Activated naive CD4-positive, alpha-beta T cell treated with anti-CD3 and anti-CD28 coated beads, Interleukin-2, amount 50 U/mL, for 24 hours (primary cell): ENCODE results near the gene FARS2.
A peak's percentile ranks its signal among the peaks of the same experiment; 100 is the strongest.
"Not testable (repeated sequence)": the region's sequence is repeated elsewhere in the genome, so short reads cannot be mapped to it uniquely, and the experiment has no call there.

Experiments used
- H3K27ac Mint-ChIP-seq: one replicate; pipeline ENCODE4 v1.8.0; 2021; ENCODE audit warnings: mild to moderate bottlenecking, mixed read lengths
- H3K27me3 Mint-ChIP-seq: one replicate; pipeline ENCODE4 v1.8.0; 2021; ENCODE audit warnings: mixed read lengths
- H3K36me3 Mint-ChIP-seq: one replicate; pipeline ENCODE4 v1.8.0; 2021; ENCODE audit warnings: mixed read lengths
- H3K4me1 Mint-ChIP-seq: one replicate; pipeline ENCODE4 v1.8.0; 2021; ENCODE audit warnings: mixed read lengths
- H3K4me3 Mint-ChIP-seq: one replicate; pipeline ENCODE4 v1.8.0; 2021; ENCODE audit warnings: mild to moderate bottlenecking, mixed read lengths
- H3K9me3 Mint-ChIP-seq: one replicate; pipeline ENCODE4 v1.8.0; 2021; ENCODE audit warnings: mixed read lengths

Gene FARS2

DNA sequence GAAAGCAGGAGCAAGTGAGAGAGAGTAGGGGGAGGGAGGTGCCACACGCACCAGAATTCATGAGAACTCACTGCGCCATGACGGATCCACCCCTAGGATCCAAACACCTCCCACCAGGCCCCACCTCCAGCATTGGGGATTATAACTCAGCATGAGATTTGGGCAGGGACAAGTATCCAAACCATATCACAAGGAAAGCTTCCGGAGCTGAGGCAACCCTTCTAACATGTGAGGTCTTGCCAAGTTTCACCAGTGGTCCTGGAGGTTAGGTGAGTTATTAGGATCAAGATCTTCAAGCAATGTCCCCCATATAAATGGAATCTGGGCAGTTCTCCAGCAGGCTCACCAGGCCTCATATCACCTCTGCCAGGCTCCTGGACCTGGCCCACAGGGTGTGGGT lies 437.0 kb downstream of the FARS2 start:
- Mint-ChIP-seq H3K4me1 (peaks cover 28% of the 10 kb centered on the region), H3K36me3 (peaks cover 9% of the 10 kb centered on the region), H3K9me3 (no peaks in the 10 kb centered on the region), H3K27me3 (no peaks in the 10 kb centered on the region), H3K4me3 (no peak overlapping the region), H3K27ac (no peak overlapping the region)

DNA sequence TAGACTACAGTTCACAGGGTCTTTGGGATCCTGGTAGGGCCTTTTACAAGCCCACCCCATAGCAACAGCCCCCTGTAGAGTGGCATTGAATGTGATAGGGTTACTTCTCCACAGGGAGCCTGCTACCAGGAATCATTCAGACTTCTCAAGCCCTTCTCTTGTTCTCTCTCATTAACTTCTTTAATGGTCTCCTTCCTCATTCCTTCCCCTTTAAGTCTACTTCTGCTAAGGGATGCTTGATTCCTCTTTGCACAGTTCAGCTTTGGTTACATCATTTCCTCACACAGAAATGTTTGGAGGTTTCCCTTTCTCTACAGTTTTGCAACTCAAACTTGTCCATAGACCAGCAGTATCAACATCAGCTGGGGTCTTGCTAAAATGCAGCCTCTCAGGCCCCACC lies 437.8 kb downstream of the FARS2 start:
- not testable (repeated sequence) for H3K9me3 Mint-ChIP-seq, H3K27ac Mint-ChIP-seq, H3K27me3 Mint-ChIP-seq, H3K4me3 Mint-ChIP-seq
- H3K36me3 Mint-ChIP-seq = peaks cover 11% of the 10 kb centered on the region
- H3K4me1 Mint-ChIP-seq = peaks cover 31% of the 10 kb centered on the region

DNA sequence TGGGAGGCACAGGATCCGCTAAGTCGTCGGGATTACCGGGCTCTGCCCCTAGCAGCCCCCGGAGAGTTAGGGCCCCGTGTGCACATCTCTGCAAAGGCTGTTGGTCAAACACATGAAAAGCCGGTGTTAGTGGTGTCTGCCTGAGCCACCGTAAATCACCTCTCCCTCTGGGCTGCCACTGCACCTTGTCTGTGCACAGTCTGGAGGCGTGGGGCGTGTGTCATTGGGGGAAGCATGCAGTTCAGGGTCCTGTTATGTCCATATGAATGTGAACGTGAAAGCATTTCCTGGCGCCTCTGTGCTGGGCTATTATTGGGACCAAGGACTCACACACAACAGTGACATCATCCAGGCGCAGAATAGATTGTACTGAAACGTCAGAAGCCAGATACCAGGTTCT lies 439.9 kb downstream of the FARS2 start:
- Mint-ChIP-seq H3K4me3 (no peak overlapping the region), H3K27ac (no peak overlapping the region), H3K4me1 (peaks cover 34% of the 10 kb centered on the region), H3K9me3 (no peaks in the 10 kb centered on the region), H3K36me3 (peaks cover 14% of the 10 kb centered on the region), H3K27me3 (no peaks in the 10 kb centered on the region)

DNA sequence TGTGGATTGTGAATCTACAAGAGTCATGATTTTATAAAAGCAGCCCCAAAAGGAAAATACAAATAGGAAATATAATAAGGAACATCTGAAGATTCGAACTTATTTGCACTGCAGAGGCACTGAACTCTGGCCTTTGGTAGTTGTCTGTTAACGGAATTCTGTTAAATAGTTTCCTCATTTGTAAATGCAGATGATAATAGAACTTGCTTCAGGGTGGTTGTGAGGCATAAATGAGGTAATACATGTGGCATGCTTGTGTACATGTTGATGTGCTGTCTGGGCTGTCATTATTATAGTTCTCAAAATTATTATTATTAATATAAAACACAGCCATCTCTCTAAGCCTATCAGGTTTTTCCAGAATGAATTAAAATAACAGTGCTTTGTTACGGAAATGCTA lies 443.4 kb downstream of the FARS2 start:
- H3K4me1 Mint-ChIP-seq = peaks cover 32% of the 10 kb centered on the region
- H3K27me3 Mint-ChIP-seq = no peaks in the 10 kb centered on the region
- H3K4me3 Mint-ChIP-seq = no peak overlapping the region
- peaks cover 8% of the 10 kb centered on the region for H3K36me3 Mint-ChIP-seq
- no peak overlapping the region for H3K27ac Mint-ChIP-seq
- H3K9me3 Mint-ChIP-seq = no peaks in the 10 kb centered on the region

DNA sequence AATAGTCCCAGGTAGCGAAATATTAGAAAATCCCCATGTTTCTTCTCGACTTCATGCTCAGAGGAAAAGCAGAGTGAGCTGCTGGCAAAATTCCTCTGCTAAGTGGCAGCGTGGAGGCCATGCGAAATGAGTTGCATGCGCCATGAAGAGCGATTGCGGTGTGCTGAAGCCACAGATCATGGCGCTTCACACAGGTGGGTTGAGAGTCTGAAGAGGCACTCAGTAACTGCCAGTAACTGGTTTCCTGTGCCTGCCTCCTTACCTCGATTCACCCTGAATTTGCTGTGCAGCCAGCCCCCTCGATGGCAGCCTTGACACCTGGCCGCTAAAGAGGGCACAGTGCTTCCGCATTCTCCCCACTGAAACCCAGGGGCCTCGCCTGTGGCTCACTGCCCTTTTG lies 443.9 kb downstream of the FARS2 start:
- Mint-ChIP-seq H3K4me3 (no peak overlapping the region), H3K36me3 (peaks cover 5% of the 10 kb centered on the region), H3K27me3 (no peaks in the 10 kb centered on the region), H3K9me3 (no peaks in the 10 kb centered on the region), H3K4me1 (peaks cover 32% of the 10 kb centered on the region), H3K27ac (no peak overlapping the region)

DNA sequence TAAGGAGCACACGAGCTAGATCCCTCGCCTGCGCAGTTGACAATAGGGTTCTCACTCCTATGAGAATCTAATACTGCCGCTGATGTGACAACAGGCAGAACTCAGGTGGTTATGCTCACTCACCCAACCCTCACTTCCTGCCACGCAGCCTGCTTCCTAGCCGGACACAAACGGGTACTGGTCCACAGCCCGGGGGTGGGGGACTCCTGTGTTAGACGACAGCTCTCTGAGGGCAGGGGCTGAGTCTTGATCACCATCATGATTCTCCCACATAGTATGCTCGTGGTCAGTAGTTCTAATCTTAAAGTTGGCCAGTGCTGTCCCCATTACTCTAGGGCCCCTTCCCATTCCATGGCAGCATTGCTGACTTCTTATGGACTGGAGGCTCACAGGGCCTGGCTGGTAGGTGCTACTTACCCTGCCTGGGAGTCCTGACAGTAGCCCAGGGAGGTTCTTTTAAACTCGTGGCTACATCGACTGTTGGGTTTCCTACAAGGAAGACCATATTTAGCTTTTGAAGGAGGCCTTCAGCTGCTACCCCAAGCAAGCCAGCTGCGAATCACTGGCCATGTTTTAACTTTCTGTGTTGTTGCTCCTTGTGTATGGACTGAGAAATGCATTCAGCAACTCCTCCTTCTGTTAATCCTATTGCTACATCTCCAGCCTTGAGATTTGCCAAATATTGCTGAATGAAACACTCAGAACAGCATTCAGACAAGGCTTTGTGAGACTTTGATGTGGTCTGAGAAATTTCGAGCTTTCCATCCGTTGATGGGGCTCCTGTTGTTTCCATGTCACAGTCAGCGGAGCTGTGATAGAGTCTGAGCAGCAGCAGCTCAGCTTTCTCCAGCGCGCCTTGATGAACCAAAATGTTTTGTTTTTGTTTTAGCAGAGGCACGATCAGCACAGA lies 445.1 kb downstream of the FARS2 start:
- Mint-ChIP-seq H3K4me1 (peaks cover 32% of the 10 kb centered on the region), H3K4me3 (peak overlapping the region; percentile 53), H3K36me3 (peaks cover 5% of the 10 kb centered on the region), H3K27me3 (no peaks in the 10 kb centered on the region), H3K27ac (peak overlapping the region; percentile 1), H3K9me3 (no peaks in the 10 kb centered on the region)

DNA sequence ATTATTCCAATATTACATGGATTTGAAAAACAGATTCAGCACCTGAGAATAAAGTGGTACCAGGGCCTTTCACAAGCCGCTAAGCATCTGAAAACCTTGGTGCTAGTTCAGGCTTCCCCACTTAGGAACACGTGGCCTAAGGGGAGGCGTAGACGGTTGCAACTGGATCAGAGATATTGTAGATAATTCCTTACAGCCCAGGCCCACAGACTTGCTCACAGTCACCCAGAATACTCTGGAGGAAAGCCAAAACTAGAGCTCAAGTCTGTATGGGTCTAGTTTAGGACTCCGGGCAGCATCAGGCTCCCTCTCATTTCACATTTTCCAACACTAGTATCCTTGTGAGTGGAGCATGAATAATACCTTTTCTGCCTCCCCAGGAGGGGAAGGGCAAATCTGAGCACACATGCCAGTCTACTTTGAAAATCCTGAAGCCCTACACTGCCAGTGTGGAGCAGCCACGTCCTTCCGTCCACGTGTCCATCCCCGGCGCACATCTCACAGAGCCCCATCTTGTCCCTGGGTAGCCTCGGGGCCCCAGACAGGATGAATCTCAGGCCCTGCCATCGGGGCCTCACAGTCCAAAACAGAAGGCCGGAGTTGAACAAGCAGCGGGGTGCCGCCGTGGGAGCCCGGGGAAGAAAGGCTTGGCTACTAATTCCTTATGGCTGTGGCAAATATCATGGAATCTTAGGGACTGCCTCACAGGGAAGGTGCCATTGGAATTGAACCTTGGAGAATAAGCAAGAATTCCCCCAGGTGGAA lies 446.1 kb downstream of the FARS2 start:
- H3K9me3 Mint-ChIP-seq = no peaks in the 10 kb centered on the region
- peaks cover 5% of the 10 kb centered on the region for H3K36me3 Mint-ChIP-seq
- no peak overlapping the region for H3K4me3 Mint-ChIP-seq
- no peak overlapping the region for H3K27ac Mint-ChIP-seq
- H3K27me3 Mint-ChIP-seq = no peaks in the 10 kb centered on the region
- H3K4me1 Mint-ChIP-seq = peaks cover 32% of the 10 kb centered on the region

DNA sequence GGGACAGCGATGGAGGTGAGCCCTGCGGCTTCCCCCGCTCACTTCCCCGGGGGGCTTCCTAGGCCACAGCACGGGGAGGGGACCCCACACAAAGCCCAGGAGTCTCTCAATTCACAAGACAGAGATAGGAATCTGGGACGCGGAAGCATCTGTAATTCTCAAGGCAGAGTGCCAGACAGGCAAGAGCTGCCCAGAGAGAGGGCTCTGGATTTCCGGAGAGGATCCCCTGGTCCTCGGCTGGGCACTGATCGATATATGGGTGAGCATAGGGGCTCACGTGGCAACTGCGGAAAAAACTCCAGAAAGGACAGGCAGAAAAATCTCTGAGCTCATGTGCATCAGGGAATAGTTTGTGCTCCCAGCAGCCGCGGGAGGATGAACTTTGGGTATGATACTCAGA lies 449.2 kb downstream of the FARS2 start:
- H3K4me1 Mint-ChIP-seq = peaks cover 17% of the 10 kb centered on the region
- no peaks in the 10 kb centered on the region for H3K27me3 Mint-ChIP-seq
- H3K36me3 Mint-ChIP-seq = peaks cover 8% of the 10 kb centered on the region
- peaks cover 4% of the 10 kb centered on the region for H3K9me3 Mint-ChIP-seq
- H3K27ac Mint-ChIP-seq = no peak overlapping the region
- no peak overlapping the region for H3K4me3 Mint-ChIP-seq

DNA sequence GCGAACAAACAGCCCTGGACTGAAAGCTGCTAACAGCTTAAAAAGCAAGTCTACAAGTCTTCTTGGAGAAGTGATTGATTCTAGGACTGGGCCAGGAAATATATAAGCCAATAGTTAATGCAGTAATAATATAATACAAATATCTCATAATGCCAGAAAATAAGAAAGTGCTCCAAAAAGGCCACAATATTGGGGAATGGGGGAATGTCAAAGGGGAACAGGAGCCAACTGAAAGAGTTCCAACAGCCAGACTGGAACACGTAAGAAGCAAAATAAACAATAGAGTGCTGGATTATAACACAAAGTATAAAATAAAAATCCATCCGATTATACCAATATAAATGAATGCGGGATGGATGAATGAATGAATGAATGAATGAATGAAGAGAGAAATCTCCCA lies 449.6 kb downstream of the FARS2 start:
- H3K4me3 Mint-ChIP-seq = no peak overlapping the region
- H3K27me3 Mint-ChIP-seq = no peaks in the 10 kb centered on the region
- H3K27ac Mint-ChIP-seq = no peak overlapping the region
- peaks cover 8% of the 10 kb centered on the region for H3K9me3 Mint-ChIP-seq
- H3K36me3 Mint-ChIP-seq = peaks cover 9% of the 10 kb centered on the region
- H3K4me1 Mint-ChIP-seq = peaks cover 12% of the 10 kb centered on the region

DNA sequence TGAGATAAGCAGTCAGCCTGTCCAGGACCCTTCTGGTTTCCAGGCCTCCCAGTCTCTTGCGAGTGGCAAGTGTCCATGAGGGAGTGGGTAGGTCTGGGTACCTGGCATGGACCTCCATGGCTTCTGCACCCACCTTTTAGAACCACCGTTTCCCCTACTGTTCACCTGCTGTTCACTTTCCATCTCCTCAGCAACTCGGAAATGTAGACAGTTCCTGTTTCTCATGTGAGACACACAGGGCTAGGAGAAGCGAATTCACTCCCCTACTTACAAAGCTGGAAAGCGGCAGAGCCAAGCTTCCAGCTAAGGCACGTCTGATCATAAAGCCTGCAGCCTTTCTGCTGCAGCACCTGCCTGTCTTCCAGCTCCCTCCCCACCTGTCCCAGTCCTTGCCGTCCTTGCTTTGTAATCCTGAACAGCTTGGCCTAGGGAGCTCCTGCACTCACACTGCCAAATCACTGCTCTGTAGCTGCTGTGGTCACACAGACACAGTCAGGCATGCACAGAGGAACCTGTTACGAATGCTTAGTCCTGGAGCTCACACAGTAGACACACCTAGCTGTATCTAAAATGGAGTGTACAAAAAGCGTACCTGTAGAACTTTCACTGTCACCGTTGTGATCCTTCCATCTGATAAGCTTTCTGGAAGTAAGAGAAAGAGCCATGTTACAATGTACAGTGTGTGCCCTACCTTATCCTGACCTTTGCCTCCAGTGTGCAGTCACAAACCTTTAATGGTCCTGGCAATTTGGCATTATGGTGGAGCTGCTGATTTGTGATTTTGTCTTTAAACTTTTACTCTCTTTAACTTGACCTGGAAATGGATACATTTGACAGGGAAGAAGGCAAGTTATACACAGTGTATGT lies 451.3 kb downstream of the FARS2 start:
- Mint-ChIP-seq H3K27me3 (no peaks in the 10 kb centered on the region), H3K36me3 (peaks cover 20% of the 10 kb centered on the region), H3K9me3 (peaks cover 17% of the 10 kb centered on the region), H3K4me1 (no peaks in the 10 kb centered on the region), H3K4me3 (no peak overlapping the region), H3K27ac (no peak overlapping the region)

DNA sequence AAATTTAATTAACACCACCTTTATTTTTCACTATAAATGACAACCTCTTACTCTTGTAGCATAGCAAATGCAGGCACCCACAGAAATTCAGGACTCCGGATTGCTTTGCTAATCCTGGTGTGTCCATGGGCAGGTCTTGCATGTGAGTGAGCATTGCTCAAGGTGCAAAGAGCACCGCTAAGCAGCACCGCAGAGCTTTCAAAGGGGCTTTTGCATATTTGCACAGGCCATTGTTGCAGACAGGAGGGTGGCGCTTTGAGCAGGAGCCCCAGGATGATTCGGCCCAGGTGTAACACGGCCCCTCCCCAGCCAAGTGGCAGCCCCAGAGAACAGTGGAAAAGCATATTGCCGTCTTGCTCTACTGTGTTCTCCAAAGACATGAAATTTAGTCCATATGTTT lies 452.2 kb downstream of the FARS2 start:
- Mint-ChIP-seq H3K27ac (no peak overlapping the region), H3K27me3 (no peaks in the 10 kb centered on the region), H3K36me3 (peaks cover 20% of the 10 kb centered on the region), H3K4me3 (no peak overlapping the region), H3K4me1 (no peaks in the 10 kb centered on the region), H3K9me3 (peaks cover 17% of the 10 kb centered on the region)

DNA sequence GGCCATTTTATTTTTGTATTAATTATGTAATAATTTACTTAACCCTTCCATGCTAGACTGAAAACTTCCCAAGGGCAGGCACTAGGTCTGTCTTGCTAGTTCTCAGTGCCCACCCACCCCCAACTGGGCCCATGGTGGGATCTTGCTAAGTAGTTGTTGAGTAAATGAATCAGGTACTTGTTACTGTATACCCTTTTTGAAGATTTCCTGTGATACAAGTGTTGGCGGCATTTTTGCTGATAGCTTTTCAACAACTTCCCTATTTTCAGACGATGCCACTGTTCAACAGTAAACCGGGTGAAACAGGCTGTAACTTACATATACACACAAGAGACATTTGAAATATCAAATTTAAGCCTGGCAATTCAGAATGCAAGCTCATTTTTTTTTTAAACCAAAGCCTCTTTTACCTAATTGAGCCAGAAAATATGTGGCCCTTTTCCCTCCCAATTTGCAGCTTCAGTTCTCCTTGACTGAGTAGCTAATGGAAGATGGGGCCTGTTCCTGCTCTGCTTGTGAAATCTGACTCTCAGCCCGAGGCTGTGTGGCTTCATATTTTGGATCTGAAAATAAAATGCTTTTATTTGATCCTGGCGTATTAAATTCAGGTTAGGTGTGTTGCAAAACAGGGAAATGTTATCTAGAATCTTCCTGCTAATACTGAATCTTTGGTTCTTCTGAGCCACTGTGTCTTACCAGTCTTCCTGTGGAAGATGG lies 457.1 kb downstream of the FARS2 start:
- Mint-ChIP-seq H3K4me3 (no peak overlapping the region), H3K27ac (no peak overlapping the region), H3K4me1 (peaks cover 13% of the 10 kb centered on the region), H3K27me3 (no peaks in the 10 kb centered on the region), H3K9me3 (peaks cover 17% of the 10 kb centered on the region), H3K36me3 (peaks cover 20% of the 10 kb centered on the region)

DNA sequence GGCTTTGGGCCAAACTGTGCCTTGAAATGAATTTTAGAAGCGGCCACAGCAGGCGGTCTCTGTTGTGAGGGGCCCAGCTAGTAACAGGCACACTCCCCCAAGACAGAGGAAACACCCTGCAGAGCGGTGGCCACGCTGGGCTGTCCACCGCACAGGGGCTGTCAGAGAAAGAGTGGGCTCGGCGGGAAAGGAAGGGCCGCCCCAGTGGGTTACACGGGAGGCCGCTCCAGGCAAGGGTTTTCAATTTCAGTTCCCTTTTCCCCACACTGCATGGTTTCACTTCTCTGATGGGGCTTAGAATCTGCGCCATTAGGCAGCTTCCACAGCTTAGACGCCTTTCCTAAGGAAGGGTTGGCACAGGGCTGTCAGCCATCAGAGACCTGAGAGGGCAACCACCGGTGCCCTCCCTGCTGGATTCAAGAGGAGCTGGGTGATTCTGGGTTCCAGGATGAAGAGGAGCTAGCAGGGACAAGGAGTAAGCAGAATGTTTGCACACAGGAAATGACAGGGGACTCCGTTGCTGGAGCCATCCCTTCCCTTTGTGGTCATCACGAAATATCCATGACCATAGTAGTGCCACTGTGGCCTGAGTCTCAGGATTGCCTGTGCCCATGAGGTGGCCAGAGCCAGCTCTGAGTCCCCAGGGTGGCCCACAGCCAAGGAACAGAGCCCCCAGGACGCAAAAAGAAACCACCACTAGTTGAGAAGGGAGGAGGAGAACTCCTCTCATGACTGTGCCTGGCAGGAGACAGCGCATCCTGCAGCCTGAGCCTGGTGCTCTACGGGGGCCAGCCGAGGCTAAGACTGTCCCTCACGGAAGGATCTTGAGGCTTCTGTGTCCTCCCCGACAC lies 462.8 kb downstream of the FARS2 start:
- Mint-ChIP-seq H3K27ac (peak overlapping the region; percentile 72), H3K36me3 (peaks cover 2% of the 10 kb centered on the region), H3K4me1 (peaks cover 31% of the 10 kb centered on the region), H3K4me3 (peak overlapping the region; percentile 82), H3K9me3 (no peaks in the 10 kb centered on the region), H3K27me3 (no peaks in the 10 kb centered on the region)

DNA sequence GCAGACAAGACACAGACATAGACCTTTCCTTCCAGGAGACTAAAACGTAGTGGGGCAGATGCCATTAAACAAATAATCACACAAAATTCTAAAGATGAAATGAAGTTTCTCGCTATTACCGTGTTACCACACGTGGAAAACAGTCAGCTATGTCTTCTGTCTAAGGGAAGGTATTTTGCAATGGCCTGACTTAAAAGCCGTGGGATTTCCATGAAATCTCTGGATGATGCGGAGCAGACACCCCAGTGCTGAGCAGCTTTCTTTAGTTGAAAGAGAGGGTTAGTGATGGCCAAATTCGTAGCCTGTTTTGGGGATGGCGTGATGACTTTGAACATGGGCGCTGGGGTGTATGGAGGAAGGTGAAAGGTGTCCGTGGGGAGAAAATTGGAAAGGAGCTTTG lies 463.6 kb downstream of the FARS2 start:
- H3K27ac Mint-ChIP-seq = no peak overlapping the region
- no peaks in the 10 kb centered on the region for H3K9me3 Mint-ChIP-seq
- peaks cover 2% of the 10 kb centered on the region for H3K36me3 Mint-ChIP-seq
- H3K4me1 Mint-ChIP-seq = peaks cover 31% of the 10 kb centered on the region
- H3K27me3 Mint-ChIP-seq = no peaks in the 10 kb centered on the region
- H3K4me3 Mint-ChIP-seq = no peak overlapping the region
